ENCODE measurements around the gene RGS3. TPM values are rescaled to one million over a fixed set of nuclear protein-coding genes. Genes with fewer than 3 reads are reported as not detected.

RGS3 gene
- total RNA-seq, 1 experiment from 2014 or later, result 39.4 TPM

- TF ChIP-seq CTCF (IDR thresholded peaks at IDR 0.05 in 2 of 3, conservative IDR thresholded peaks at IDR 0.05 in 1 of 3; ENCODE audit: borderline replicate concordance in 1 of 3, insufficient read depth in 1 of 3, low read depth in 2 of 3, low read length in 2 of 3), result no peak
- no peak for TF ChIP-seq TCF7L2 (IDR thresholded peaks at IDR 0.05; ENCODE audit: borderline replicate concordance, extremely low read depth, insufficient read depth, insufficient read length)
- no peak for TF ChIP-seq MAX (IDR thresholded peaks at IDR 0.05)
Measured at GRCh38 chr9:113606510-113606909, 143.0 kb downstream of the RGS3 start (continued).

GRCh38 chr9:113608082-113608685, 144.7 kb downstream of the RGS3 start:
- Histone ChIP-seq H2AFZ (ENCODE audit: low read depth, low read length, poor library complexity, severe bottlenecking) (no peak overlapping the region), H3K4me1 (ENCODE audit: control insufficient read depth in 1 of 2, insufficient read depth in 2 of 2, low read length in 2 of 2) (peaks cover 4 to 12% of the 10 kb centered on the region in 2 experiments; a peak in 2 of 4 replicates), H3K36me3 (ENCODE audit: control insufficient read depth in 1 of 2, insufficient read depth in 2 of 2, low read length in 2 of 2) (no peaks in the 10 kb centered on the region), H3K4me3 (replicated peaks in 1 of 2; ENCODE audit: low read depth in 1 of 2, low read length in 2 of 2) (no peak overlapping the region), H3K9ac (ENCODE audit: low read length) (no peak overlapping the region), H3K27ac (ENCODE audit: low read depth, low read length) (no peak overlapping the region), H3K27me3 (ENCODE audit: insufficient read depth, low read length) (no peaks in the 10 kb centered on the region), H3K9me2 (ENCODE audit: insufficient read depth) (no peaks in the 10 kb centered on the region), H4K20me1 (ENCODE audit: insufficient read depth) (no peaks in the 10 kb centered on the region), H3K9me3 (ENCODE audit: control insufficient read depth in 1 of 2, insufficient read depth in 1 of 2, low read depth in 1 of 2, low read length in 2 of 2) (no peaks in the 10 kb centered on the region), H3K4me2 (ENCODE audit: low read length) (no peak overlapping the region), H3K79me2 (ENCODE audit: insufficient read depth, low read length) (no peaks in the 10 kb centered on the region)
- RAD21 ChIA-PET (ENCODE audit: low non-redundant PET in 1 of 2, low total read pairs in 2 of 2, uncharacterized antibody in 2 of 2, unreplicated experiment in 2 of 2), result no interaction called here
- POLR2A ChIA-PET, result no interaction called here
- no peak for DNase-seq (ENCODE audit: low read depth, low spot score)
- CTCF ChIA-PET, result no interaction called here
- intact Hi-C loops (cut with micrococcal nuclease), result no loop called here
- BruUV-seq (replicated peaks), result no TSS peak
- no peak for ATAC-seq
- TF ChIP-seq TCF7L2 (IDR thresholded peaks at IDR 0.05; ENCODE audit: borderline replicate concordance, extremely low read depth, insufficient read depth, insufficient read length) (no peak), CTCF (IDR thresholded peaks at IDR 0.05 in 2 of 3, conservative IDR thresholded peaks at IDR 0.05 in 1 of 3; ENCODE audit: borderline replicate concordance in 1 of 3, insufficient read depth in 1 of 3, low read depth in 2 of 3, low read length in 2 of 3) (peak in 1 of 3 experiments; percentile 25; a peak in 1 of 6 replicates), POLR2A (IDR thresholded peaks at IDR 0.05; ENCODE audit: borderline replicate concordance, extremely low read depth, insufficient read depth, insufficient read length) (no peak)
